Measurements from ENCODE around the gene TGM2.

- no peak for TF ChIP-seq HOXB5 (CRISPR knock-in tag; IDR thresholded peaks at IDR 0.05)
- no peak for TF ChIP-seq TFCP2L1 (CRISPR knock-in tag; IDR thresholded peaks at IDR 0.05)
- no peak for TF ChIP-seq POLR2A (IDR thresholded peaks at IDR 0.05; ENCODE audit: low read length)
- TF ChIP-seq, protein P1, sequence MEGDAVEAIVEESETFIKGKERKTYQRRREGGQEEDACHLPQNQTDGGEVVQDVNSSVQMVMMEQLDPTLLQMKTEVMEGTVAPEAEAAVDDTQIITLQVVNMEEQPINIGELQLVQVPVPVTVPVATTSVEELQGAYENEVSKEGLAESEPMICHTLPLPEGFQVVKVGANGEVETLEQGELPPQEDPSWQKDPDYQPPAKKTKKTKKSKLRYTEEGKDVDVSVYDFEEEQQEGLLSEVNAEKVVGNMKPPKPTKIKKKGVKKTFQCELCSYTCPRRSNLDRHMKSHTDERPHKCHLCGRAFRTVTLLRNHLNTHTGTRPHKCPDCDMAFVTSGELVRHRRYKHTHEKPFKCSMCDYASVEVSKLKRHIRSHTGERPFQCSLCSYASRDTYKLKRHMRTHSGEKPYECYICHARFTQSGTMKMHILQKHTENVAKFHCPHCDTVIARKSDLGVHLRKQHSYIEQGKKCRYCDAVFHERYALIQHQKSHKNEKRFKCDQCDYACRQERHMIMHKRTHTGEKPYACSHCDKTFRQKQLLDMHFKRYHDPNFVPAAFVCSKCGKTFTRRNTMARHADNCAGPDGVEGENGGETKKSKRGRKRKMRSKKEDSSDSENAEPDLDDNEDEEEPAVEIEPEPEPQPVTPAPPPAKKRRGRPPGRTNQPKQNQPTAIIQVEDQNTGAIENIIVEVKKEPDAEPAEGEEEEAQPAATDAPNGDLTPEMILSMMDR (IDR thresholded peaks at IDR 0.05): no peak
- no peak for TF ChIP-seq RFX5 (IDR thresholded peaks at IDR 0.05)
Measured at GRCh38 chr20:38152175-38152620, 12.9 kb downstream of the TGM2 start.
